DND-41 (cell line): ENCODE results near the gene CPLANE2.

Experiments used
- ATAC-seq: fragments of 200-7000 bp; cut with Tn5 transposase; 3 replicates; pipeline ENCODE4 v1.9.1; 2021; ENCODE audit warnings: low read depth; ENCODE audit not compliant: insufficient read depth
- DNase-seq: peaks from one replicate; pipeline ENCODE4 v3.0.0-alpha.2; 2020
- H2AFZ ChIP-seq: 2 replicates; pipeline ENCODE4 v1.6.0; 2012; ENCODE audit warnings: low read depth, low read length
- H3K27ac ChIP-seq: 2 replicates; pipeline ENCODE4 v1.5.1; 2012; ENCODE audit warnings: low read length, inconsistent platforms
- H3K27me3 ChIP-seq: fragments of 200-600 bp; sonication (generic); 2 replicates; pipeline ENCODE4 v1.6.0; 2012; ENCODE audit warnings: low read length, mild to moderate bottlenecking, inconsistent platforms; ENCODE audit not compliant: insufficient read depth, poor library complexity
- H3K36me3 ChIP-seq: 2 replicates; pipeline ENCODE4 v1.5.1; 2012; ENCODE audit warnings: low read length, inconsistent platforms; ENCODE audit not compliant: insufficient read depth
- H3K4me1 ChIP-seq: 2 replicates; pipeline ENCODE4 v1.5.1; 2012; ENCODE audit warnings: mild to moderate bottlenecking, low read length; ENCODE audit not compliant: insufficient read depth
- H3K4me2 ChIP-seq: 2 replicates; pipeline ENCODE4 v1.6.0; 2012; ENCODE audit warnings: mild to moderate bottlenecking, moderate library complexity, low read length, inconsistent platforms; ENCODE audit not compliant: insufficient read depth
- H3K4me3 ChIP-seq, 2 experiments: fragments of 200-600 bp in 1 of 2; shearing (Covaris generic) in 1 of 2; 2 replicates each; pipeline ENCODE4 v1.5.1; 2012 to 2016; ENCODE audit warnings: inconsistent platforms in 2 of 2, low read length in 2 of 2, mild to moderate bottlenecking in 2 of 2, low read depth in 1 of 2, moderate library complexity in 1 of 2
- H3K79me2 ChIP-seq: 2 replicates; pipeline ENCODE4 v1.6.0; 2012; ENCODE audit warnings: low read length, inconsistent platforms; ENCODE audit not compliant: insufficient read depth
- H3K9ac ChIP-seq: 2 replicates; pipeline ENCODE4 v1.6.0; 2012; ENCODE audit warnings: low read depth, mild to moderate bottlenecking, inconsistent platforms, low read length, moderate library complexity
- H3K9me3 ChIP-seq: 2 replicates; pipeline ENCODE4 v1.5.1; 2012; ENCODE audit warnings: low read length, moderate library complexity, mild to moderate bottlenecking, inconsistent platforms; ENCODE audit not compliant: insufficient read depth, severe bottlenecking
- H4K20me1 ChIP-seq: 2 replicates; pipeline ENCODE4 v1.6.0; 2012; ENCODE audit warnings: low read length; ENCODE audit not compliant: insufficient read depth
- CTCF ChIP-seq: IDR thresholded peaks from 2 replicates; pipeline ENCODE4 v1.5.1; 2012; ENCODE audit warnings: borderline replicate concordance, low read length, moderate library complexity, mild to moderate bottlenecking; ENCODE audit not compliant: poor library complexity, severe bottlenecking; ENCODE audit errors: extremely low read depth
- EZH2 ChIP-seq: IDR thresholded peaks from 3 replicates; pipeline ENCODE4 v1.6.1; 2012; ENCODE audit warnings: borderline replicate concordance, low read depth, mild to moderate bottlenecking, moderate library complexity, low read length, inconsistent platforms; ENCODE audit not compliant: severe bottlenecking

CPLANE2 gene

GRCh38 chr1:16213013-16213412 lies 24.0 kb downstream of the CPLANE2 start:
- no peaks in the 10 kb centered on the region for H3K27me3 ChIP-seq
- no peaks in the 10 kb centered on the region for H3K79me2 ChIP-seq
- no peaks in the 10 kb centered on the region for H3K4me1 ChIP-seq
- H2AFZ ChIP-seq: no peak overlapping the region
- H3K4me2 ChIP-seq: no peak overlapping the region
- DNase-seq: no peak
- TF ChIP-seq EZH2 (no peak), CTCF (no peak)
- no peak overlapping the region for H3K4me3 ChIP-seq
- no peak overlapping the region for H3K9ac ChIP-seq
- no peaks in the 10 kb centered on the region for H3K9me3 ChIP-seq
- H4K20me1 ChIP-seq: no peaks in the 10 kb centered on the region
- no peaks in the 10 kb centered on the region for H3K36me3 ChIP-seq
- no peak overlapping the region for H3K27ac ChIP-seq
- no peak for ATAC-seq

GRCh38 chr1:16212251-16212961 lies 24.6 kb downstream of the CPLANE2 start, which contains the start of gene ARHGEF19:
TSS of gene ARHGEF19 (minus strand) at chr1:16212652. CDS start at chr1:16209054, 3,598 bp downstream.
- no peak for DNase-seq
- Histone ChIP-seq H3K4me2 (no peak within 1 kb of the TSS), H3K9me3 (no peaks in the 10 kb centered on the region), H2AFZ (no peak within 1 kb of the TSS), H3K4me1 (peaks cover 6% of the 10 kb centered on the region), H3K4me3 (no peak within 1 kb of the TSS), H3K9ac (no peak within 1 kb of the TSS), H3K27me3 (no peaks in the 10 kb centered on the region), H4K20me1 (no peaks in the 10 kb centered on the region), H3K79me2 (no peaks in the 10 kb centered on the region), H3K36me3 (no peaks in the 10 kb centered on the region), H3K27ac (no peak within 1 kb of the TSS)
- TF ChIP-seq EZH2 (no peak), CTCF (no peak)
- ATAC-seq: no peak

- no peak overlapping the region for H3K4me3 ChIP-seq
- no peak overlapping the region for H3K27ac ChIP-seq
- H3K4me1 ChIP-seq: peaks cover 12% of the 10 kb centered on the region
- H3K4me2 ChIP-seq: no peak overlapping the region
- H4K20me1 ChIP-seq: no peaks in the 10 kb centered on the region
- TF ChIP-seq EZH2 (no peak), CTCF (no peak)
- no peaks in the 10 kb centered on the region for H3K27me3 ChIP-seq
- no peak overlapping the region for H3K9ac ChIP-seq
- H3K36me3 ChIP-seq: no peaks in the 10 kb centered on the region
- DNase-seq: no peak
- no peak for ATAC-seq
- H2AFZ ChIP-seq: no peak overlapping the region
- H3K79me2 ChIP-seq: no peaks in the 10 kb centered on the region
- no peaks in the 10 kb centered on the region for H3K9me3 ChIP-seq
These were observed 25.2 kb downstream of the CPLANE2 start for GRCh38 chr1:16211824-16212223.

- DNase-seq (no peak), ATAC-seq (no peak)
- H3K27ac ChIP-seq: no peak overlapping the region
- TF ChIP-seq CTCF: no peak
- TF ChIP-seq EZH2: no peak
- no peaks in the 10 kb centered on the region for H3K79me2 ChIP-seq
- no peaks in the 10 kb centered on the region for H3K36me3 ChIP-seq
- no peak overlapping the region for H3K4me2 ChIP-seq
- no peaks in the 10 kb centered on the region for H4K20me1 ChIP-seq
- H3K4me3 ChIP-seq: no peak overlapping the region
- no peaks in the 10 kb centered on the region for H3K27me3 ChIP-seq
- peaks cover 19% of the 10 kb centered on the region for H3K4me1 ChIP-seq
- H2AFZ ChIP-seq: no peak overlapping the region
- H3K9ac ChIP-seq: no peak overlapping the region
- no peaks in the 10 kb centered on the region for H3K9me3 ChIP-seq
These were observed 26.4 kb downstream of the CPLANE2 start for GRCh38 chr1:16210581-16210980.
